ENCODE measurements around the gene EBF4. TPM values are rescaled to one million over a fixed set of nuclear protein-coding genes. Genes with fewer than 3 reads are reported as not detected.

Gene EBF4
- total and polyA plus RNA-seq, 10 of the 15 experiments (the other 5 are each of a cell fraction or from before 2014, with no cell fraction given) = 0.13 TPM; not detected in 9

- no TSS peak for BruUV-seq (replicated peaks)
Measured at GRCh38 chr20:2693286-2694007, 867 bp downstream of the EBF4 start.

More at GRCh38 chr20:2693286-2694007, 867 bp downstream of the EBF4 start:
- Histone ChIP-seq H3K27ac (ENCODE audit: control insufficient read depth, insufficient read depth) (no peak overlapping the region), H3K4me1 (ENCODE audit: control insufficient read depth, insufficient read depth, low read length) (no peaks in the 10 kb centered on the region), H3K4me2 (ENCODE audit: control insufficient read depth, insufficient read depth) (peak overlapping the region; percentile 48; the same call in 1 of the 2 replicates), H3K27me3 (replicated peaks in 1 of 2; ENCODE audit: control insufficient read depth in 2 of 2, insufficient read depth in 2 of 2, low read length in 1 of 2) (peaks cover 10 to 26% of the 10 kb centered on the region in 2 experiments), H3K9ac (ENCODE audit: control insufficient read depth, insufficient read depth, low read length) (no peak overlapping the region), H3K79me2 (ENCODE audit: control insufficient read depth, insufficient read depth, low read length) (no peaks in the 10 kb centered on the region), H4K20me1 (ENCODE audit: control insufficient read depth, insufficient read depth) (no peaks in the 10 kb centered on the region), H2AFZ (ENCODE audit: control insufficient read depth, low read depth, low read length) (no peak overlapping the region), H3K4me3 (no peak overlapping the region), H3K9me3 (replicated peaks; ENCODE audit: control insufficient read depth, insufficient read depth, low read length) (no peaks in the 10 kb centered on the region), H3K36me3 (ENCODE audit: control insufficient read depth in 2 of 2, insufficient read depth in 2 of 2, low read length in 1 of 2) (no peaks in the 10 kb centered on the region)
- ChIA-PET POLR2A (no interaction called here), SMC1A (ENCODE audit: uncharacterized antibody, unreplicated experiment) (no interaction called here), CTCF (no interaction called here), RAD21 (ENCODE audit: unreplicated experiment) (no interaction called here)
- ATAC-seq (peak; percentile 15; the same call in 1 of the 3 replicates), FAIRE-seq (no peak), DNase-seq (ENCODE audit: low read depth, low spot score) (no peak)
- no peak for TF ChIP-seq SIX5 (IDR thresholded peaks at IDR 0.05; ENCODE audit: low read depth, low read length, severe bottlenecking)
- no peak for TF ChIP-seq LARP7 (IDR thresholded peaks at IDR 0.05)
- no peak for TF ChIP-seq PKNOX1 (IDR thresholded peaks at IDR 0.05)
- TF ChIP-seq MXI1 (IDR thresholded peaks at IDR 0.05; ENCODE audit: low read depth, low read length) = no peak
- TF ChIP-seq HDGF (IDR thresholded peaks at IDR 0.05) = no peak
- no peak for TF ChIP-seq HCFC1 (IDR thresholded peaks at IDR 0.05; ENCODE audit: low read length)
- TF ChIP-seq SUZ12 (IDR thresholded peaks at IDR 0.05; ENCODE audit: unreplicated experiment) = peak; percentile 74
- TF ChIP-seq HDAC6 (IDR thresholded peaks at IDR 0.05; ENCODE audit: unreplicated experiment) = peak; percentile 73
- TF ChIP-seq ETV6 (conservative IDR thresholded peaks at IDR 0.05 in 1 of 2, IDR thresholded peaks at IDR 0.05 in 1 of 2; ENCODE audit: borderline replicate concordance in 1 of 2, low read depth in 1 of 2) = no peak
- no peak for TF ChIP-seq EED (IDR thresholded peaks at IDR 0.05; ENCODE audit: low read depth)
- TF ChIP-seq CTCF (IDR thresholded peaks at IDR 0.05 in 2 of 3, conservative IDR thresholded peaks at IDR 0.05 in 1 of 3; ENCODE audit: control insufficient read depth in 2 of 3, extremely low read depth in 1 of 3, insufficient read depth in 1 of 3, low read depth in 3 of 3, low read length in 3 of 3) = no peak
- TF ChIP-seq CREB1 (IDR thresholded peaks at IDR 0.05; ENCODE audit: low read depth) = no peak
- no peak for TF ChIP-seq E2F8 (IDR thresholded peaks at IDR 0.05; ENCODE audit: low read depth, partially characterized antibody)
- no peak for TF ChIP-seq TAF1 (IDR thresholded peaks at IDR 0.05; ENCODE audit: borderline replicate concordance, low read depth, low read length)
- no peak for TF ChIP-seq ZNF274 (IDR thresholded peaks at IDR 0.05; ENCODE audit: insufficient read depth, insufficient read length)
- in situ Hi-C loops (cut with MboI) (no loop called here), intact Hi-C loops (cut with micrococcal nuclease; ENCODE audit: unreplicated experiment) (no loop called here)
- 36% methylated on average over 54 of the region's 89 CpGs for WGBS (ENCODE audit: insufficient coverage, insufficient replicate concordance, low lambda C conversion rate, missing lambda C conversion rate)

Measured in GM12878 (cell line).